Measurements from ENCODE around the gene KRT222. TPM values are rescaled to one million over a fixed set of nuclear protein-coding genes. Genes with fewer than 3 reads are reported as not detected.

KRT222 gene
- total and polyA plus RNA-seq, 2 of the 13 experiments (the other 11 are each of a cell fraction or from before 2014, with no cell fraction given) = not detected

GRCh38 chr17:40647624-40648383 is 17.2 kb downstream of the KRT222 start, which contains the start of gene SMARCE1 (continued):
- TF ChIP-seq HDAC6 (IDR thresholded peaks at IDR 0.05; ENCODE audit: low read depth, low read length) = peak; percentile 88
- peak; percentile 73 for TF ChIP-seq SMYD3 (CRISPR knock-in tag; IDR thresholded peaks at IDR 0.05)
- TF ChIP-seq ZEB1 (IDR thresholded peaks at IDR 0.05; ENCODE audit: insufficient replicate concordance, low read depth) = peak; percentile 63
- no peak for TF ChIP-seq SSRP1 (CRISPR knock-in tag; IDR thresholded peaks at IDR 0.05)
- TF ChIP-seq NFKB2 (CRISPR knock-in tag; IDR thresholded peaks at IDR 0.05; ENCODE audit: borderline replicate concordance) = peak; percentile 71; the same call in 1 of the 2 replicates
- no peak for TF ChIP-seq ZNF83 (CRISPR knock-in tag; IDR thresholded peaks at IDR 0.05; ENCODE audit: borderline replicate concordance)
- TF ChIP-seq ZNF781 (CRISPR knock-in tag; IDR thresholded peaks at IDR 0.05; ENCODE audit: borderline replicate concordance, not compliant biosample characterization) = peak; percentile 55
- TF ChIP-seq ZNF792 (CRISPR knock-in tag; IDR thresholded peaks at IDR 0.05) = no peak; the same call in 1 of the 2 replicates
- no peak for TF ChIP-seq PCBP2 (optimal IDR thresholded peaks at IDR 0.05; ENCODE audit: low read depth, low read length, poor library complexity, severe bottlenecking)
- TF ChIP-seq ZBTB8A (CRISPR knock-in tag; IDR thresholded peaks at IDR 0.05; ENCODE audit: borderline replicate concordance, low read depth) = no peak
- TF ChIP-seq HOXA3 (CRISPR knock-in tag; IDR thresholded peaks at IDR 0.05) = peak; percentile 41
- peak; percentile 93 for TF ChIP-seq WIZ (CRISPR knock-in tag; IDR thresholded peaks at IDR 0.05)
- TF ChIP-seq CHCHD3 (CRISPR knock-in tag; IDR thresholded peaks at IDR 0.05) = 0 out of 2 replicates have a peak, but pooled peaks have one; percentile 8
- TF ChIP-seq ISX (CRISPR knock-in tag; conservative IDR thresholded peaks at IDR 0.05) = peak; percentile 87; the same call in 1 of the 2 replicates
- peak; percentile 73 for TF ChIP-seq ZNF710 (CRISPR knock-in tag; IDR thresholded peaks at IDR 0.05; ENCODE audit: borderline replicate concordance)
- TF ChIP-seq ZNF235 (CRISPR knock-in tag; IDR thresholded peaks at IDR 0.05; ENCODE audit: borderline replicate concordance) = peak; percentile 78
- TF ChIP-seq FOXJ3 (CRISPR knock-in tag; IDR thresholded peaks at IDR 0.05; ENCODE audit: borderline replicate concordance) = peak; percentile 35; the same call in 1 of the 2 replicates
- no peak for TF ChIP-seq ZKSCAN1 (IDR thresholded peaks at IDR 0.05; ENCODE audit: low read length)

Data from HepG2 (cell line).